Retinal pigment epithelial cell (primary cell): ENCODE data around the gene UGDH.
A peak's percentile ranks its signal among the peaks of the same experiment; 100 is the strongest.

ENCODE experiments used
- DNase-seq: peaks from one replicate; pipeline ENCODE4 v3.0.0-alpha.2; 2010; ENCODE audit warnings: low read depth
- H3K4me3 ChIP-seq: 2 replicates; pipeline ENCODE4 v1.5.1; 2011; ENCODE audit warnings: mild to moderate bottlenecking, low read length, control low read depth, moderate library complexity
- TF ChIP-seq, protein P1 (sequence below): conservative IDR thresholded peaks from 2 replicates; pipeline ENCODE4 v1.5.1; 2011; ENCODE audit warnings: low read depth, low read length, control low read depth, inconsistent platforms

UGDH gene

DNA sequence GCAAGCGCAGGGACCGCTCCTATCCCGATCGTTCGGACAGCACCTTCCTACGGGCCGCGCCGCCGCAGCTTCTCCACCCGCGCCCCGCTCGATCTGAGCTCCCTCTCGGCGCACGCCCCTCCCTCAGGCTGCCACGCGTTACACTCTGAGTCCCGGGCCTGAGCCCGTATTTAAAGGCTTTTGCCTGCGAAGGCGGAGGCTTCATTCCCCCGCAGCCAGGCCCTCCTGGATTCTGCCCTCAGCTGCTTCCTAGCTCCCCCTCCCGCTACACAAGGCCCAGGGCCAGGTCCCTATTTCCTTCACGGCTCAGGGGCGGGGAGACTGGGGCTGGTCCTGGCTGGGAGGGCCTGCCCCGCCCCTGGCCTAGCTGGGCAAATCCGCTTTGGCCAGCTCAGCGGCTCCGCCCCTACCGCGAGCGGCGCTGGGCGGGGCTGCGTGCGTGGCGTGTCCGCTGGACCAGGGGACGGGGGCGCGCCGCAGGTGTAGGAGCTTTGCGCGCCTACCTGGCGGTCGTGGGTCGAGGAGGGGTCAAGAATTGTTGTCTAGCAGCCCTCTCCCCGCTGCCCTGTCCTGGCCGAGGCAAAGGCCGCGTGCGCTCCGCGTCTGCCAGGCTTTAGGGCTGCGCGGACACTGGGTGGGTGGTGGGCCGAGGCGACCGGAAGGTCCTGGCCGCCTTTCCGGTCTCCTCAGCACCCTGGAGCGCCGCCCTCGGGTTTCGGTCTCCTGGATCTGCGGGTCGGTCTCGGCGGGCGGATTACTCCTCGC, at the start of gene UGDH:
TSS of gene UGDH (minus strand) at position 144 of the 765 bp plus-strand sequence. CDS start 5,927 bp downstream, outside the sequence.
- TF ChIP-seq, protein P1, sequence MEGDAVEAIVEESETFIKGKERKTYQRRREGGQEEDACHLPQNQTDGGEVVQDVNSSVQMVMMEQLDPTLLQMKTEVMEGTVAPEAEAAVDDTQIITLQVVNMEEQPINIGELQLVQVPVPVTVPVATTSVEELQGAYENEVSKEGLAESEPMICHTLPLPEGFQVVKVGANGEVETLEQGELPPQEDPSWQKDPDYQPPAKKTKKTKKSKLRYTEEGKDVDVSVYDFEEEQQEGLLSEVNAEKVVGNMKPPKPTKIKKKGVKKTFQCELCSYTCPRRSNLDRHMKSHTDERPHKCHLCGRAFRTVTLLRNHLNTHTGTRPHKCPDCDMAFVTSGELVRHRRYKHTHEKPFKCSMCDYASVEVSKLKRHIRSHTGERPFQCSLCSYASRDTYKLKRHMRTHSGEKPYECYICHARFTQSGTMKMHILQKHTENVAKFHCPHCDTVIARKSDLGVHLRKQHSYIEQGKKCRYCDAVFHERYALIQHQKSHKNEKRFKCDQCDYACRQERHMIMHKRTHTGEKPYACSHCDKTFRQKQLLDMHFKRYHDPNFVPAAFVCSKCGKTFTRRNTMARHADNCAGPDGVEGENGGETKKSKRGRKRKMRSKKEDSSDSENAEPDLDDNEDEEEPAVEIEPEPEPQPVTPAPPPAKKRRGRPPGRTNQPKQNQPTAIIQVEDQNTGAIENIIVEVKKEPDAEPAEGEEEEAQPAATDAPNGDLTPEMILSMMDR = no peak
- DNase-seq = peak; percentile 96
- peak within 1 kb of the TSS; percentile 95 for H3K4me3 ChIP-seq

DNA sequence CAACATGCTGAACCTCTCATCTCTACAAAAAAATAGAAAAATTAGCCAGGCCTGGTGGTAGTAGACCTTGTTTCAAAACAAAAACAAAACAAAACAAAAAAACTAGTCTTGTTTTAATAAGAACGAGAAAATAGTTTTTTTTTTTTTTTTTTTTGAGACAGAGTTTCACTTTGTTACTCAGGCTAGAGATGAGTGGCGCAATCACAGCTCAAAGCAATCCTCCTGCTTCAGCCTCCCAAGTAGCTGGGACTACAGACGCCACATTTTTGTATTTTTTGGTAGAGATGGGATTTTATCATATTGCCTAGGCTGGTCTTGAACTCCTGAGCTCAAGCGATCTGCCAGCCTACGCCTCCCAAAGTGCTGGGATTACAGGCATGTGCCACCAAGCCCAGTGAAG, 47.7 kb upstream of the UGDH start:
- H3K4me3 ChIP-seq = no peak overlapping the region
- TF ChIP-seq, protein P1 = no peak
- no peak for DNase-seq

DNA sequence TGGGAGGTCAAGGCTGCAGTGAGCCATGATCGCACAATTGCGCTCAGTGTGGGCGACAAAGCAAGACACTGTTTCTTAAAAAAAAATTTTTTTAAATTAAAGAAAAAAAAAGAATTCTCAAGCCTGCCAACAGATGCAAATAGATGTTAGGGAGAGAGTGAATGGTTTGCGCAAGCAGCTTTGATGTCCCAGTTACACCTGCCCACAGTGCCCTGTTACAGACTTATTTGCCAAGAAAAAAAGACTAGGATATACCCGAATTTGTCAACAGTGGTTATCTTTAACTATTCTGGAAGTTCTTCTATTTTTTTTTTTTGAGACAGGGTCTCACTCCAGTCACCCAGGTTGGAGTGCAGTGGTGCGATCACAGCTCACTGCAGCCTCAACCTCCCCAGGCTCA, 44.3 kb upstream of the UGDH start:
- DNase-seq = no peak

DNA sequence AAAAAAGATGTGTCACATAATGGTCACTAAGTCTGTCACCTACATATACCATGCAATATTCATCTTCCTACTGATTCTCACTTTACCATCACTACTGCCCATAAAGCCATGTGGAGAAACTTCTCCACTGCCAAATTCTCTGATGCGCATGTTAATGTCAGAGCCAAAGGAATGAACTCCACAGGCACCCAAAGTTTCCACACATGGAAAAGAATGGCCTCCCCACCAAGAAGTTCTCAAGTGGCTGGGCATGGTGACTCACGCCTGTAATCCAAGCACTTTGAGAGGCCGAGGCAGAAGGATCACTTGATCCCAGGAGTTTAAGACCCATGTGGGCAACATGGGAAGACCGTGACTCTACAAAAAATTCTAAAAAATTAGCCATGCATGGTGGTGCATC, 43.8 kb upstream of the UGDH start:
- DNase-seq = no peak
- TF ChIP-seq, protein P1 = no peak
- H3K4me3 ChIP-seq = no peak overlapping the region

More for the DNA sequence above, 44.3 kb upstream of the UGDH start:
- TF ChIP-seq, protein P1 = no peak
- H3K4me3 ChIP-seq = no peak overlapping the region

DNA sequence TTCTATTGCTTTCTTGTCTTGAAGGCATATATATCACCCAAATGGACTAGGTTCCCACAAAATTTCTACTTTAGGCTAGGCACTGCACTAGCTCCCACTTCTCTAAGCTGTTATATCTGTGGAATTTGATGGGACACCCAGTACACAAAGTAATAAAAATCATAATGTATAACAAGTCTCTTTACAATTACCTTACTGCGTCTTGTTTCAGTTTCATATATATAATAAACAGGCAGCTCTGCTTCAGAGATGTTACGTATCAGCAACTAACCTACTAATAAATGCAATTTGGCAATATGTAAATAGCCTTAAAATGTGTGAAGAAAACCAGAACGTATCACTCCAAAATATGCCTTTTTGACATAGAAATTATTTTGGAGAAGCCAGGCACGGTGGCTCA, 42.0 kb upstream of the UGDH start:
- no peak overlapping the region for H3K4me3 ChIP-seq
- TF ChIP-seq, protein P1 = no peak
- DNase-seq = no peak

DNA sequence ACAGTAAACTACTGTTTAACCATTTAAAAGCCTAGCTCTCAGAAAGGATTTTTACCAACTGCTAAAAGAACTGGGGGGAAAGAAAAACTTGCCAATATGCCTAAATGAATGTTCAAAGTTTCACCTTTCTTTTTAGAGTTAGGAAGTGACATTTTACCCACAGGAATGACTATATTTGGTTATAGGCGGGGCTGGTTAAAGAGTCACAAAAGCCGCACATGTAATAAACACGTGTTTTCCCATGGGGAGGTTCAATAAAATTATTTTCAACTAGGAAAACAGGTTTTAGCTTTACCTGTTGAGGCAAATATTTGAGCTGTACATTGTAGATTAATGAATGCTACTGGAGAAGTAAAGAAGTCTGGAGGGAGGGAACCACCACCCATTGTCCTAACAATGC, 41.6 kb upstream of the UGDH start:
- TF ChIP-seq, protein P1 = no peak
- no peak for DNase-seq
- no peak overlapping the region for H3K4me3 ChIP-seq
